LNCAP (cell line): Measurements from ENCODE around the gene UBE2E3.

Experiments used
- TF ChIP-seq, protein P1 (sequence below): fragments of 450-650 bp; IDR thresholded peaks from 2 replicates; pipeline ENCODE4 v1.5.1; 2017; ENCODE audit warnings: mild to moderate bottlenecking

Gene UBE2E3

DNA sequence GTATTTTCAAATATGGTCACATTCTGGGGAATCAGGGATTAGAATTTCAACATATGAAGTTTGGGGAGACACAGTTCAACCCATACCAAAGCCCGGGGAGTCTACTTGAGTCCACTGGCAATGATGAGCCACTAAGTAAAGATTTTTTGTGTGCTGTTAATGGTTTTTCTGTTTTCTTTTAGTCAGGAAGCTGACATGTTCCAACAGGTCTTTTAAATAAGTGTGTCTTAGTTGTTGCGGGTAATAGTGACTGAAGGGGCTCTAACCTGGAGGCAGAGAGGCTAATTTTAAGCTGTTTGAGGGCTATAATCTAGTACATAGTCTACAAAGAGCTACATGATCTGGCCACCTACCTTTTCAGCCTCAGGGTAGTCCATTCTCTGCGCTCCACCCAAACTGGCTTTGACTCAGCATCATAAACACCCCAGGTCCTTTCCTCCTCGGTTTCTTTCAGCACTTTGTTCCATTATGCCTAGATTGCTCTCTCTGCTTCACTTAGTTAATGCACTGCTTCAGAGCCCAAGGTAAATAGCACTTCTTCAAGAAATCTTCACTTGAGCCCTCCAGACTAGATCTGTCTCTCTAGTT, 17.6 kb upstream of the UBE2E3 start:
- TF ChIP-seq, protein P1, sequence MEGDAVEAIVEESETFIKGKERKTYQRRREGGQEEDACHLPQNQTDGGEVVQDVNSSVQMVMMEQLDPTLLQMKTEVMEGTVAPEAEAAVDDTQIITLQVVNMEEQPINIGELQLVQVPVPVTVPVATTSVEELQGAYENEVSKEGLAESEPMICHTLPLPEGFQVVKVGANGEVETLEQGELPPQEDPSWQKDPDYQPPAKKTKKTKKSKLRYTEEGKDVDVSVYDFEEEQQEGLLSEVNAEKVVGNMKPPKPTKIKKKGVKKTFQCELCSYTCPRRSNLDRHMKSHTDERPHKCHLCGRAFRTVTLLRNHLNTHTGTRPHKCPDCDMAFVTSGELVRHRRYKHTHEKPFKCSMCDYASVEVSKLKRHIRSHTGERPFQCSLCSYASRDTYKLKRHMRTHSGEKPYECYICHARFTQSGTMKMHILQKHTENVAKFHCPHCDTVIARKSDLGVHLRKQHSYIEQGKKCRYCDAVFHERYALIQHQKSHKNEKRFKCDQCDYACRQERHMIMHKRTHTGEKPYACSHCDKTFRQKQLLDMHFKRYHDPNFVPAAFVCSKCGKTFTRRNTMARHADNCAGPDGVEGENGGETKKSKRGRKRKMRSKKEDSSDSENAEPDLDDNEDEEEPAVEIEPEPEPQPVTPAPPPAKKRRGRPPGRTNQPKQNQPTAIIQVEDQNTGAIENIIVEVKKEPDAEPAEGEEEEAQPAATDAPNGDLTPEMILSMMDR, result no peak

DNA sequence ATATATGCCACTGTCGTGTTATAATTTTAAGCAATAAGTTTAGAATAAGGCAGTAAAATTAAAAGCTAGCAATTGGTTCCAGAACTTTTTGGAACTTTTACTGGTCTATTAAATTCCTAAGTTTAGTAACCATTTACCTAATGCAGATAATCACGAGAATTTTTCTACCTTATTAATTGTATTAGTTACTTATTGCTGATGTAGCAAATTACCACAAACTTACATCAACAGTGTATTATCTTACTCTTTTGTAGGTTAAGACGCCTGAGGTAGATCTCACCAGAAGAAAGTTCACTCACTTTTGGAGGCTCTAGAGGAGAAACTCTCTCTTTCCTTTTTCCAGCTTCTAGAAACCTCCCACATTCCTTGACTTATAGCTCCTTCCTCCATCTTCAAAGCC, 14.0 kb upstream of the UBE2E3 start:
- TF ChIP-seq, protein P1, result no peak

GRCh38 chr2:180969124-180969523, 11.3 kb upstream of the UBE2E3 start:
- TF ChIP-seq, protein P1, result no peak

GRCh38 chr2:180970016-180970415, 10.4 kb upstream of the UBE2E3 start:
- TF ChIP-seq, protein P1, result no peak

DNA sequence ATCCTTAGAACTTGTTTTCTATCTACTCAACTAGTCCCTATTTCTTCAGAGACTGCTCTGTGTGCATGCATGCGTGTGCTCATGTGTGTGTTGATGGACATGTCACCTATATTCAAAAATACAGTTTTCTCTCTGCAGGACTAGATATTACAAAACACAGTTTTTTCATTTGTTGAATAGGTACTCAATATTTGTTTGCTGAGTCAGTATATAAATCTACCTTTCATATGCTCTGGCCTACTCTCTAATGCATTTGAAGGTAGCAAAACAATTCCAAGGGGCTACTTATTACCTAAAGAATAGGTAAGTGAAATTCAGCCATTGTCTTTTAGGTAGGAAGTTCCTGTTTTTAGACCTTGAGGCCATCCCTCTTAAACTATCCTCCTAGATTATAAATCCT, 8.6 kb upstream of the UBE2E3 start:
- TF ChIP-seq, protein P1, result no peak

DNA sequence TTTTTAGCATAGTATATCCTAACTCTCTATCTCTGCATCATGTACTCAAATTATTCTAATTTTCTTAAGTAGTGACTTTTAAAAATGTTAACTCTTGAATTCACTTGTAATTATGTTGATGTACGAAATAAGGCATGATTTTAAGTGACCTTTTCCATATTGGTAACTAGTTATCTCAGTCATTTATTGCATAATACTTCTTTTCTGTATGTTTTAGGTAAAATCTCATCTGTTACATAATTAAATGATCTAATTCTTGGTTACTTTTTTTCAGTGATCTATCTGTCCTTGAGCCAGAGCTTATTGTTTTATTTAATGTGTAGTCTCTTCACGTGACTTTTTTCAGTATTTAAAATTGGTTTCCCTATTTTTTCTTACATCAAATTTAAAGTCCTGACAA, 4.8 kb upstream of the UBE2E3 start:
- TF ChIP-seq, protein P1, result no peak

DNA sequence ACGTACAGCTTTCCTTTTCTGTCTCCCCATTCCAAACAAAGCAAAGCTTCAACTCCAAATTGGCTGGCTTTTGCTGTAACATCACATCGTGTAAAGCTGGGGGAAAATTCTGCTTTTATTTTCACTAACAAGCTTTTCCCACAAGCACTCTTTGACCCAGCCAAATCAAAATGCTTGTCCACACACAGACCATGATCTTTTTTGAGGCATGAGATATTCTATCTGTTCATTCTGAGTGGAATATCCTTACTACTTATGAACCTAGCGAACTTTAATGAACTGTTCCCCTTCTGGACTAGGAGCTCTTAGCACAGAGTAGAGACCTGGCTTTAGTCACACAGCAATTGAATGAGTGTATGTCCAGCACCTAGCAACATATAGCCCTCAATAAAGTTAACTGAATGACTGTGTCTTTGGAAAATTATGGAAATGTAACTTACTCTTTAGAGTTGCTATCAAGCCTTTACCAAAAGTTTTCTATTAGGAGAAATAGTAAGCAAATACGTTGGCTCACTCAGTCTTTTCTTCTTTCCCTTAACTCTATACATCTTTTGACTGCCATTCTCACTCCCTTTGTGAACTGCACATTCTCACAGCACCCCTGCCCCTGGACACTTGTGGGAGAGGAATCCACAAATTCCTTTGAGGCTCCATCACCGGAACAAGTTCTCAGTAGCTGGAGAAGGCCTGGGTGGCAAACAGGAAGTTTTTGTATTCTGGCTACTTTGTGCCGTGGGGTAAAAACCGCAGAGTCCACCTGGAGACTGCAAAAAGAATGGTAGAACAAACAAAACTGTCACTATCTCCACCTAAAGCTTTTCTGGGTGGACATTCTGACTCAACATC, 1.3 kb upstream of the UBE2E3 start:
- TF ChIP-seq, protein P1, result no peak
